Prostate gland (tissue), 2 donors: Measurements from ENCODE around the gene PITX3.

Experiments
- POLR2A ChIP-seq: fragments of 450-650 bp; IDR thresholded peaks from one replicate; pipeline ENCODE4 v1.6.1; 2016; ENCODE audit warnings: antibody characterized with exemption, mild to moderate bottlenecking
- POLR2AphosphoS5 ChIP-seq: sonication (generic); formaldehyde crosslinking; IDR thresholded peaks from one replicate; pipeline ENCODE4 v1.6.1; 2017; ENCODE audit warnings: antibody characterized with exemption
- TF ChIP-seq, protein P1 (sequence below), 4 experiments: fragments of 200-600 bp in 2 of 4; fragments of 450-650 bp in 2 of 4; sonication (generic) in 2 of 4; IDR thresholded peaks; 1 replicate in 3 of 4; 2 replicates in 1 of 4; pipeline ENCODE4 v1.5.1; 2016 to 2019; ENCODE audit warnings: antibody characterized with exemption in 4 of 4, mild to moderate bottlenecking in 2 of 4, moderate library complexity in 2 of 4

DNA sequence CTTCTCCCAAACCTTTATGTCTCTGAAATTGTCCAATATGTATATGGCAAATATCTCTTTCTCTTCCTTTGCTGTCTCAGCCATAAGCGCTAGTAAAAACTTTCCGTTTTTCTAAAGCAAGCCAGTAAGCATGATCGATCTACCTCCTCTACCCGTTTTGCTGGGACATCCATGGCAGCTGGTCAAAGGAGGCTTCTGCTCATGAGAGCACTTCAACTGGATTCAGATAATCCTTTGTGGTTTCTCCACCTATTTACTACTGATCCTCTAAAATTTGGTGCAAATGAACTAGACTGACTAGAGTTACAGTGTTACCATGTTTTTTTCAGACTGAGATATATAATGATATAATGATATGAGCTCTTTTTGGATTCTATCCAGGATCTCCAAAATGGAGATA, 46.7 kb upstream of the PITX3 start:
- TF ChIP-seq POLR2AphosphoS5 (no peak), POLR2A (no peak)
- TF ChIP-seq, protein P1, sequence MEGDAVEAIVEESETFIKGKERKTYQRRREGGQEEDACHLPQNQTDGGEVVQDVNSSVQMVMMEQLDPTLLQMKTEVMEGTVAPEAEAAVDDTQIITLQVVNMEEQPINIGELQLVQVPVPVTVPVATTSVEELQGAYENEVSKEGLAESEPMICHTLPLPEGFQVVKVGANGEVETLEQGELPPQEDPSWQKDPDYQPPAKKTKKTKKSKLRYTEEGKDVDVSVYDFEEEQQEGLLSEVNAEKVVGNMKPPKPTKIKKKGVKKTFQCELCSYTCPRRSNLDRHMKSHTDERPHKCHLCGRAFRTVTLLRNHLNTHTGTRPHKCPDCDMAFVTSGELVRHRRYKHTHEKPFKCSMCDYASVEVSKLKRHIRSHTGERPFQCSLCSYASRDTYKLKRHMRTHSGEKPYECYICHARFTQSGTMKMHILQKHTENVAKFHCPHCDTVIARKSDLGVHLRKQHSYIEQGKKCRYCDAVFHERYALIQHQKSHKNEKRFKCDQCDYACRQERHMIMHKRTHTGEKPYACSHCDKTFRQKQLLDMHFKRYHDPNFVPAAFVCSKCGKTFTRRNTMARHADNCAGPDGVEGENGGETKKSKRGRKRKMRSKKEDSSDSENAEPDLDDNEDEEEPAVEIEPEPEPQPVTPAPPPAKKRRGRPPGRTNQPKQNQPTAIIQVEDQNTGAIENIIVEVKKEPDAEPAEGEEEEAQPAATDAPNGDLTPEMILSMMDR (IDR thresholded peaks at IDR 0.05): no peak
